Measurements from ENCODE around the gene XK. TPM values are rescaled to one million over a fixed set of nuclear protein-coding genes. Genes with fewer than 3 reads are reported as not detected.

The XK gene
- total and polyA plus RNA-seq, 2 donors (not counting 3 experiments of a cell fraction or from before 2014, with no cell fraction given), result 0.03 to 0.07 TPM

- H3K9me1 ChIP-seq (replicated peaks; ENCODE audit: control insufficient read depth, extremely low read depth, insufficient read depth, low read length), result no peaks in the 10 kb centered on the region
- no peaks in the 10 kb centered on the region for H3K79me2 ChIP-seq (ENCODE audit: control insufficient read depth, insufficient read depth, low read length)
- no peaks in the 10 kb centered on the region for H3K36me3 ChIP-seq (ENCODE audit: control insufficient read depth in 2 of 2, extremely low read depth in 1 of 2, insufficient read depth in 2 of 2, low read length in 2 of 2)
- CTCF ChIA-PET, result no interaction called here
- FAIRE-seq (no peak), DNase-seq (ENCODE audit: low read depth, low spot score) (no peak)
- dilution Hi-C loops (cut with MboI; ENCODE audit: extremely low pct_ligation_motif_present, low sequenced_read_pairs) (no loop called here), intact Hi-C loops (cut with micrococcal nuclease) (no loop called here)
- no peak overlapping the region for H3K4me3 ChIP-seq (replicated peaks in 1 of 3; ENCODE audit: insufficient read depth in 1 of 3, low read depth in 1 of 3, low read length in 3 of 3)
- H4K20me1 ChIP-seq (replicated peaks; ENCODE audit: control insufficient read depth, extremely low read depth, insufficient read depth, low read length), result no peaks in the 10 kb centered on the region
- POLR2A ChIA-PET, result no interaction called here
- H3K9ac ChIP-seq (replicated peaks; ENCODE audit: extremely low read depth, insufficient read depth, low read length), result no peak overlapping the region
- no peaks in the 10 kb centered on the region for H3K4me1 ChIP-seq (ENCODE audit: control insufficient read depth, extremely low read depth, insufficient read depth, low read length)
- H3K4me2 ChIP-seq (ENCODE audit: insufficient read depth, low read length), result no peak overlapping the region
- H3K27ac ChIP-seq (ENCODE audit: insufficient read depth, low read depth, low read length), result no peak overlapping the region
- TF ChIP-seq MAX (IDR thresholded peaks at IDR 0.05; ENCODE audit: insufficient read depth, insufficient read length) (no peak), EZH2 (IDR thresholded peaks at IDR 0.05; ENCODE audit: borderline replicate concordance, low read depth, low read length, severe bottlenecking) (no peak), FOS (IDR thresholded peaks at IDR 0.05; ENCODE audit: borderline replicate concordance, insufficient read depth, low read length) (no peak), POLR2A (IDR thresholded peaks at IDR 0.05; ENCODE audit: low read depth, low read length) (no peak), MYC (IDR thresholded peaks at IDR 0.05; ENCODE audit: low read depth, low read length) (no peak), CTCF (IDR thresholded peaks at IDR 0.05; ENCODE audit: extremely low read depth in 1 of 2, insufficient read depth in 1 of 2, low read depth in 1 of 2, low read length in 2 of 2) (no peak), GATA2 (IDR thresholded peaks at IDR 0.05; ENCODE audit: insufficient read depth, insufficient read length, low read depth, low read length) (no peak), POLR2AphosphoS5 (IDR thresholded peaks at IDR 0.05; ENCODE audit: insufficient read depth, low read depth, low read length) (no peak), JUN (IDR thresholded peaks at IDR 0.05; ENCODE audit: borderline replicate concordance, insufficient read depth, insufficient read length, low read depth) (no peak)
- no peak overlapping the region for H2AFZ ChIP-seq (ENCODE audit: low read depth, low read length)
- H3K27me3 ChIP-seq (ENCODE audit: control insufficient read depth in 2 of 2, insufficient read depth in 2 of 2, low read length in 2 of 2), result no peaks in the 10 kb centered on the region
- H3K9me3 ChIP-seq (replicated peaks; ENCODE audit: control insufficient read depth, insufficient read depth, low read length), result no peaks in the 10 kb centered on the region
- BruUV-seq (replicated peaks), result no TSS peak
Measured at GRCh38 chrX:37755025-37755424, 69.4 kb downstream of the XK start.
